NCI-H1417 treated with DMSO at 0.1 percent for 48 hours (cell line): ENCODE measurements around the gene NEK5.
A peak's percentile ranks its signal among the peaks of the same experiment; 100 is the strongest.
"Not testable (repeated sequence)": the region's sequence is repeated elsewhere in the genome, so short reads cannot be mapped to it uniquely, and the experiment has no call there.

Source experiments
- DNase-seq: peaks from one replicate; lab custom pipeline; 2025; lab: John Stamatoyannopoulos, UW

The NEK5 gene

DNA sequence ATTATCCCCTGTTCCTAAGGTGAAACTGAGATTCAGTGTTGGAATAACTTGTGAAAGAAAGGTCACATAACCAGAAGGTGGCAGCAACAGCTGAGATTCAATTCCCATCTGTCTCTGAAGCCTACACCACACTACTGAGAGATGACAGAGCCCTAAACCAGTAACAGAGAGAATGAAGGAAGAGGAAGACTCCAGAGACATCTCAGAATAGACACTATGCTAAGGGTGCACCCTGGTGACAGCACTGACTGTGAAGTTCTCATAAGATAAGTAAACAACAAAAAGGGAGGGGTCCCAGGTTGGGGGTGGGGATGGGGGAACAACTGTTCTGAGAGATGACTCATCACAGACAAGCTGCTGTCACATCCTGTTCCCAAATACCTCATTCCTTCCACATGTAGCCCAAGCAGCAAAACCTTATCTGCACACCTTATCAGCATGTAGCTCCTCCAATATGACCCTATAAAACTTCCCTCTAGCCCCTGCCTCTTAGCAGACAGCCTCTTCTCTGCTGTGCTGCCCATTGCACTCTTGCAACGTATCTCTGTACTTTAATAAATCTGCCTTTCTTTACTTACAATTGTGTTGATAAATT is 57.8 kb downstream of the NEK5 start:
- DNase-seq, result no peak

DNA sequence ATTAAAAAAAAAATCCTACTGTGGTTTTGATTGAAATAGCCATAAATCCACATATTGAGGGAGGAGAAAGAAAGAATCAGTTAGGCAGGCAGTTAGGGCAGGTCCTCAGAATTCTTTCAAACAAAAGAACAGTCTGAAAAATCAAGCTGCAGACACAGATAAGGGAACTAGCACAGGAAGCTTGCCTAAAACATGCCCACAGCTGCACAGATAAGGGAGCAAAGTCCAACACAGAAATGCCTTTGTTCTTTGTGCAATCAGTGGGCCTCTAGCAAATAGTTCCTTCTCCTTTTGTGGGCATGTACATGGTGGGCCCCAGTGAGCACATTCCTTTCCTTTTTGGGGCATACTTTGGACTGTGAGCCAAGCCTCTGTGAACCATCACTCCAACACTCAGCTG is 61.6 kb downstream of the NEK5 start:
- DNase-seq, result no peak

DNA sequence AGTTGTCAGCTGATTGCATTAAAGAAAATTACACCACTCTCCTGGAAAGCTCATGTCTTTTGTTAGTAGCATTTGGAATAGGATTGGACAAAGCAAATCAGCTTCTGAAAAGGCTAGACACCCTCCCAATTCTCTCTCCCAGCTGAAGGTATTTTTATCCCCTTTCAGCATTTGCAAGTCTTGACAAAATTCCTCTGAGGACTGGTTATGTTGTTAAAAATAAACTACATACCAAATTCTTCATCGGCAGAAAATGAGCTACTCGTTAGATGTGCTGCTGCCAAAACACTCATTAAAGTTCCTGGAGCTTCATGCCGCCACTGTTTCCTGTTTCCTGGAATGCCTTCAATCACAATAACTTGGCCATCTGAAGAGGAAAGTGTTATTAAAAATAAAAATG is 67.3 kb downstream of the NEK5 start:
- DNase-seq, result no peak

DNA sequence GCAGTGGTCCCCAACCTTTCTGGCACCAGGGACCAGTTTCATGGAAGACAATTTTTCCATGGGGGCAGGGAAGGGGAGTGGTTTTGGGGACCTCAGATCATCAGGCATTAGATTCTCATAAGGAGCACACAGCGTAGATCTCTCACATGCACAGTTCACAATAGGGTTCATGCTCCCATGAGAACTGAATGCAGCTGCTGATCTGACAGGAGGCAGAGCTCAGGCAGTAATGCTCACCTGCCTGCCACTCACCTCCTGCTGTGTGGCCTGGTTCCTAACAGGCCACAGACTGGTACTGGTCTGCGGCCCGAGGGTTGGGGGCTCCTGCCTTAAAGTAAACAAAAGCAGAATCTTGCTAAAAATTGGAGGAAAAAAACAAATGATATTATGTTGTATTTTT is 67.8 kb downstream of the NEK5 start:
- not testable (repeated sequence) for DNase-seq

DNA sequence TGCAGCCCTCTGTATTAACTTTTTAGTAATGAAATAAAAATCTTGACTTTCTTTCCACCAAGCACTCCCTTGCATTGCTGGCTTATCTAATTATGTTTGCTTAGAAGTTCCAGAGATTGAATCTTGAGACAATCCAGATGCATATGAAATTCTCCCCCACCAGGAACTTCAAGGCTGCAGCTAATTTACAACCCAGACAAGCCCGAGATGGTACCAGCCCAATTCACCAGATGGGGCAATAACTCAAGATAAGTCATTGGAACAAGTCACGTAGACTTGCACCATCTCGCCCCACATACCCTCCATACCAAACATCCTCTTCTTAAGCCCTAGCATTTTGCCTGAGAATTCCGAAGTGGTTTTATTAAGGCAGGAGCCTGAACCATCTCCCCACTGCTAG is 75.4 kb downstream of the NEK5 start:
- DNase-seq, result no peak

DNA sequence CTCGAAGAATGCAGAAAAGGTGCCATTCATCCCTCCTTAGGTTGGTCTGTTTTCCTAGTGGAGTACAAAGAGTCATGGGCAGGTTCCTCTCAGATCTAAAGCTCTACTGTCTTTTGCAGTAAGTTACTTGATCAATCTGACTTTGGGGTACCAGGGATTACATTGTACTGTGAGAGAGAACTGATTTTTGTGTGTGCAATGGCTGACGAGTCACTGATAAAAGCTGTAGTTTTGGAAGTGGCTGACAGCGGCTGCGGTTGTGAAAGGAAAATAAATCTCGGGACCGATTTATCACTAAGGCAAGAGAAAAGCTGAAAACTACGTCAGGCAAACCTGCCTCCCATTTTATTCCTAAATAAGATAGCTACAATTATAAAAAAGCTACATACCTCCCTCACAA is 77.5 kb downstream of the NEK5 start:
- DNase-seq, result no peak

DNA sequence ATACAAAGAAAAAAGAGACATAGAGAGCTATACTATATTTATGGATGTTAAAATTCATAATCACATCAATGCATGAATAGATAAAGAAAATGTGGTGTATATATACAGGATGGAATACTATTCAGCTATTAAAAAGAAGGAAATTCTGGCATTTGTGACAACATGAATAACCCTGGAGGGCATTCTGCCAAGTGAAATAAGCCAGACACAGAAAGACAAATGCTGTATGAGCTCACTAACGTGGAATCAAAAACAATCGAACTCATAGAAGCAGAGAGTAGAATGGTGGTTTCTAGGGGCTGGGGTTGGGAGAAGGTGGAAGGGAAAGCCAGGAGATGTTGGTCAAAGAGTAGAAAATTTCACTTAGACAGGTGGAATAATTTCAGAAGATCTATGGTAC is 80.4 kb downstream of the NEK5 start:
- DNase-seq, result no peak

DNA sequence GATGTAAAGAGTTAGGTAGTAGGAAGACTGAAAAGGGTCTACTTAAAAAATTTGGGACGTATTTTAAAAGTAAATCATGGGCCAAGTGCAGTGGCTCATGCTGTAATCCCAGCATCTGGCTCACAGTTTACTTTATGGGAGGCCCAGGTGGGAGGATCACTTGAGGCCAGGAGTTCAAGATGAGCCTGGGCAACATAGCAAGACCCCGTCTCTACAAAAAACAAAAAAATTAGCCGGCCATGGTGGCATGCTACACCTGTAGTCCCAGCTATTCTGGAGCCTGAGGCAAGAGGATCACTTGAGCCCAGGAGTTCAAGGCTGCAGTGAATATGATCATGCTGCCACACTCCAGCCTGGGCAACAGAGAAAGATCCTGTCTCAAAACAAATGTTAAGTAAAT is 81.4 kb downstream of the NEK5 start:
- DNase-seq, result no peak

DNA sequence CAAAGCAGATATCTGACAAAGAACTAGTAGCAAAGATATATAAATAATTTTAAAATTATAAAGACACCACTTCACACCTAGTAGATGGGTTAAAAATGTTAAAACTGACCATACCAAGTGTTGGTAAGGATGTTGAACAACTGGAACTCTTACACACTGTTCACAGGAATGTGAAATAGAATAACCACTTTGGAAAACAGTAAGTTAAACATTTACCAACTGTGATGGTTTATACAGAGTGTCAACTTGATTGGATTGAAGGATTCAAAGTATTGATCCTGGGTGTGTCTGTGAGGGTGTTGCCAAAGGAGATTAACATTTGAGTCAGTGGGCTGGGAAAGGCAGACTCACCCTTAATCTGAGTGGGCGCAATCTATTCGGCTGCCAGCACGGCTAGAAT is 85.2 kb downstream of the NEK5 start:
- DNase-seq, result no peak

DNA sequence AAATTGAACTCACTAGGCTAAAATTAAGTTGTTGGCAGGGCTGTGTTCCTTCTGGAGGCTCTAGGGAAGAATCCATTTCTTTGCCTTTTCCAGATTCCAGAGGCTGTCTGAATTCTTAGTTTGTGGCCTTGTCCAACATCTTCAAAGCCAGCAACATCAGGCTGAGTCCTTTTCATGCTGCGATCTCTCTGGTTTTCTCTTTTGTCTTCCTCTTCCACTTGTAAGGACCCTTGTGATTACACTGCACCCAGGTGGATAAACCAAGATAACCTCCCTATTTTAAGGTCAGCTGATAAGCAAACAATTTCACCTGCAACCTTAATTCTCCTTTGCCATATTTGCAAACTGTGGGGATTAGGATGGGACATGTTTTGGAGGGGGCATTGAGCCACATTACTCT is 92.8 kb downstream of the NEK5 start:
- DNase-seq, result no peak

DNA sequence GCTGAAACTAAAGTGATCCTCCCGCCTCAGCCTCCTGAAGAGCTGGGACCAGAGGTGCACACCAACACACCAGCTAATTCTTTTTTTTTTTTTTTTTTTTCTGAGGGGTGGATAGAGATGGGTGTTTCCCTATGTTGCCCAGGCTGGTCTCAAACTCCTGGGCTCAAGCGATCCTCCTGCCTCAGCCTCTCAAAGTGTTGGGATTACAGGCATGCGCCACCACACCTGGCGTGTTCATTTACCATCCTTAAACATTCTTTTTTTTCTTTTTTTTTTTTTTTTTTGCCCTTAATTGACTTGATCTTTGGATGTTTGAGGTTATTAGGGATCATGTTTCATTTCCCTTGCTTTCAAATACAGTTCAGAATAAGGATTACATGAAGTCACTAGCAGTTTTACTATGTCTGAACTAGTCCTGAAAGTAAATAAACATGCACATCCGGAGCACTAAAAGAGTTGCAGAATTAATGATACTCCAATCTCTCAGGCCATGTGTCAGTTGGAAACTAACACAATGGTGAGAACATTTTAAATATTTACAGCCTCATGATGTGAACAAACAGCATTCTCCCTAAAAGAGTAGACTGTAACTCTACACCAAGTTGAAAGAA is 94.2 kb downstream of the NEK5 start:
- no peak for DNase-seq

DNA sequence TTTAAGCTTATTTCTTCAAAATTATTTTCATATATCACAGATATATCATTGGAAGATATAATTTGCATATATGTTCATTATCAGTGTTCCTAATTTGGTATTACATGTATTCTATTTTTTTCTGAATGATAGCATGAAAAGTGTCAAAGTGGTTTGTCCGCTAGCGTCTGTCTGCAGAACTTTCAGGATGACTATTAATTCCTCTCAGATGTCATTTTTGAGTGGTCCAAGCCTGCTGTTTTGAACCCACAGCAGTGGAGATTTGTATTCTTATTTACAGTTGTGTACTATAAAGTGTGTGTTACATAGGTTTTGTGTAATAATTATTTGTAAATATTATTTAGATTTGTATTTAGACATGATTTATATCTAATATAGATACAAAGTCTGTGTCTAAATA is 95.8 kb downstream of the NEK5 start:
- DNase-seq, result no peak

DNA sequence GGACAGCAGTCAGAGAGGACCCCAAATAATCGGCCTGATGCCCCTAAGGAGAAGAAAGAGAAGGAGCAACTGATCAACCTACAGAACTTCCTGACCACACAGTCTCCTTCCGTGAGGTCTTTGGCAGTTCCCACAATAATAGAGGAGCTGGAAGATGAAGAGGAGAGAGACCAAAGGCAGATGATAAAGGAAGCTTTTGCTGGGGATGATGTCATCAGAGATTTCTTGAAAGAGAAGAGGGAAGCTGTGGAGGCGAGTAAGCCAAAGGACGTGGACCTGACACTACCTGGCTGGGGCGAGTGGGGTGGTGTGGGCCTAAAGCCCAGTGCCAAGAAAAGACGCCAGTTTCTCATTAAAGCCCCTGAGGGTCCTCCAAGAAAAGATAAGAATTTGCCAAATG is 98.5 kb downstream of the NEK5 start:
- not testable (repeated sequence) for DNase-seq

DNA sequence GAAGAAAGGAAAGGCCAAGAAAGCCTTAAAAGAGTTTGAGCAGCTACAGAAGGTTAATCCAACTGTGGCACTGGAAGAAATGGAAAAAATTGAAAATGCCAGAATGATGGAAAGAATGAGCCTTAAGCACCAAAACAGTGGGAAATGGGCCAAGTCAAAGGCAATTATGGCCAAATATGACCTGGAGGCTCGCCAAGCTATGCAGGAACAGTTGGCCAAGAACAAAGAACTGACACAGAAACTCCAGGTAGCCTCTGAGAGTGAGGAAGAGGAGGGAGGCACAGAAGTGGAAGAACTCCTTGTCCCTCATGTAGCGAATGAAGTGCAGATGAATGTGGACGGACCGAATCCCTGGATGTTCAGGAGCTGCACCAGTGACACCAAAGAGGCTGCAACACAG is 99.3 kb downstream of the NEK5 start:
- no peak for DNase-seq

DNA sequence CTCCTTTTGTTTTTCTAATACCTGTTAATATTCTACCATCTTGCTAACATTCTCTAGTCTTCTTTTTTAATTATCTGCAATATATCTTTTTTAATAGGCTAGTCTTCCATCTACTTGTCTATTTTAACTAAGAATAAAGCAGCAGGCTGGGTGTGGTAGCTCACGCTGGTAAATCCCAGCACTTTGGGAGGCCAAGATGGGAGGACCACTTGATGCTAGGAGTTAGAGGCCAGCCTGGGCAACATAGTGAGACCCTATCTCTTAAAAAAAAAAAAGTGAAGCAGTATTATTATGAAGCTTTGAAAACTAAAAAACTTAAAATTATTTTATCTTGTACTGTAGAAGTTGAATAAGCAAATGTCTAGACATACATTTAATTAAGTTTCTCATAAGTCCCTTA is 101.0 kb downstream of the NEK5 start:
- DNase-seq, result no peak

DNA sequence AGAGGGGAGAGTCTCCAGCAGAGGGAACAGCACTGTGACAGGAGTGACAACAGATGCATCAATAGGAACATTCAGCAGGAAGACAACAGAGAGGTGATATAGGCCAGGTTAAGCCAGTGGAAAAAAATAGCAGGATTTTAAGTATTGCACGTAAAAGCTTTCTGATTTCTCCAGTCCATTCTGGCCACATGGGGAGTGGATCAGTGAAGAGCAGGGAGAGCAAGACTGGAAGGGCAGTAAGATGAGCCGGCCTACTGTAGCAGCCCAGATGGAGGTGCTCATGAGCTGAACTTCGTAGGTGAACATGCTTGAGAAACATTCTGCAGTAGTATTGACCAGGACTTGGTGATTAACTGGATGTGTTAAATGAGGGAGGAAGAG is 102.6 kb downstream of the NEK5 start:
- DNase-seq, result no peak

DNA sequence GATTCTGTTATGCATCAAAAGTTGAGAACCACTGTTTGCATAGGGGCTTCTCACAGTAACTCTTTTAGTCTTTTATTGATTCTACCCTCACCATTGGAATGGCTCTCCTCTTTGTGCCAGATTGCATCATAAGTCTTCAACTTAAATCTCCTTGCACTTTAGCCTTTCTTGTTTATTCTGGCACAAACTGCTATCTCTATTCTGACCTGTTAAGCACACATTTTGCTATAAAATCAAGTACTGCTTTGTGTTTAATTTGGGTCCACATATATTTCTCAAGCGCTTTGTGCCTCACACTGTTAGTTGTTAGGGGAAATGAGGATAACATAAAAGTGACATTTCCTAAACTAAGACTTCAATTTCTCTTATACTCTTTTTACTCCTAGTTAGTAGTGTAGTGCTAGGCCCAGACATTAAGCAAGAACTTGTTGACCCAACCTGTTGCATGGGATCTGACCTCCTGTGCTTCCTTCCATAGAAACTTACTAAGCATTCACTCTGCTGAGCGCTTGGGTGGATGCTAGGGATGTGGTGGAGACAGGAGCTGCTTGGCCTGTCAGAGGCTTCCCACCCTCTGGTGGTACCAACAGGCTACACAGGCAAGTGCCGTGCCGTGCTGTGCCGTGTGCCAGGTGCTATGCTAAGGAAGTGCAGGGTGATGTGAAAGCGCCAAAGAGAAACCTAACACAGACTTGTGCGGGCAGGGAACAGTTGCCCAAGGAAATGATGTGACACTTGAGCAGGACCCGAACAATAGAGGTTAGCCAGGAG is 103.2 kb downstream of the NEK5 start:
- no peak for DNase-seq

DNA sequence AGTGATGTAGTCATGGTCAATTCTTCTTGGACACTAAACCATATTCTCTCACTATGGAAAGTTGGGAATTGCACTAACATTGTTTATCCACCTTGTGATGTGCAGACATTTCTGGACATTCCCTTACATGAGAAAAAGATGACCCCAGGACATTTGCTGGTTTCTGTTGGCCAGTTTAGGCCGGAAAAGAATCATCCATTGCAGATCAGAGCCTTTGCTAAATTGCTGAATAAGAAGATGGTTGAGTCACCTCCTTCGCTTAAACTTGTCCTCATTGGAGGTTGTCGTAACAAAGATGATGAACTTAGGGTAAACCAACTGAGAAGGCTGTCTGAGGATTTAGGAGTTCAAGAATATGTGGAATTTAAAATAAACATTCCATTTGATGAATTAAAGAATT is 104.4 kb downstream of the NEK5 start, which contains the start of gene UTP14C:
Gene UTP14C (plus strand): TSS at position 211 of the 400 bp plus-strand sequence. CDS start 4,114 bp downstream, outside the sequence.
- no peak for DNase-seq

DNA sequence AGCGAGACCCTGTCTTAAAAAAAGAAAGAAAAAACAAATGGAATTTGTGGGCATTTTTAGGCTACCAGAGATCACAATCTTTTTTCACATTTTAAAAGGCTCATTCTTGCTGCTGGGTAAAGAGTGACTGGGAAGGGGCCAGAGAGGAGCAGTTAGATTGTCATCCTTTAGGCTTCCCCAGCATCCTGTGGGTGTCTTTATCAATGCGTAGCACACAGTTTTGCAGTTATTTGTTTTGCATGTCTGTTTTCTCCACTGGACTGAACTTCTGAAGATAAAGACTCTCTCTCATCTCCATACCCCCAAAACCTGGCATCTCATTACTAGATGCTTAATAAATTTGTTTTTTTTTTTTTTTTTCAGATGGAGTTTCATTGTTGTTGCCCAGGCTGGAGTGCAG is 106.5 kb downstream of the NEK5 start:
- no peak for DNase-seq

DNA sequence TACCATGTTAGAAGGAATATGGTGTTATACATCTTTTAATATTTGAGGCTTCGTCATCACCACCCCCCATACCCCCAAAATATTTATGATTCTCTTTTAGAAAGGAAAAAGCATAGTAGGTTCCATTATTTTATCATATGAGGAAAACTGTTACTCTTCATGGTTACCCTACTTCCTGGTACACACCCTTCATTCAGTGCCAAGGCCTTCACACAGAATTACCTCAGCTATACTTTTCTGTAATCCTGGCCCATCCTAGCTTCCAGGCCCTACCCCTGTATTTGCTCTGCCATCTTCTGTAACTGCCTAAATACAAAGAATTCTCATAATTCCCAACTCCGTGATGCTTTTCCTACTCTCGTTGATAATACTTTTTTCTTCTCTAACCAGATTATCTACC is 108.7 kb downstream of the NEK5 start:
- no peak for DNase-seq

DNA sequence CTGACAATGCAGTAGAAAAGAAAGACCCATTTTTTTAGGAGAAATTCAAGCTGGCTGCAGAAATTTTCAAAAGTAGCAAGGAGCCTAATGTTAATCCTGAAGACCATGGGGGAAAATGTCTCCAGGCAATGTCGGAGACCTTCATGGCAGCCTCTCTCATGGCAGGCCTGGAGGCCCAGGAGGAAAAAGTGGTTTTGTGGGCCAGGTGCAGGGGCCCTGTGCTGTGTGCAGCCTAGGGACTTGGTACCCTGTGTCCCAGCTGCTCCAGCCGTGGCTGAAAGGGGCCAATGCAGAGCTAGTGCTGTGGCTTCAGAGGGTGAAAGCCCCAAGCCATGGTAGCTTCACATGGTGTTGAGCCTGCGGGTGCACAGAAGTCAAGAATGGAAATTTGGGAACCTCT is 112.6 kb downstream of the NEK5 start:
- no peak for DNase-seq

DNA sequence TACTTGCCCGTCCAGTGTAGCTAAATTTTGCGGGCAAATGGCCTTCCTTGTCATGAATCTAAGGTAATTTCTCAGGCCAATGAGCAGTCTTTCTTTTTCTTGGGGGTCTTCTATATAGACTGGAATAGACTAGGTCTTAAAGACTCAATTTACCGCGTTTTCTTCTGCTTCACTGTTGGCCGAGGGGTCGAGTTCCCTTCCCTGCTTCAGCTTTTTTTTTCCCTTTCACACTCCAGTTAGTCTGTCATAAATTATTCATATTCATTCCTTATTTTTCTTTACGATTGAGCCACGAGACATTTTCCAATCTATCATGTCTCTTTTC is 116.4 kb downstream of the NEK5 start:
- DNase-seq, result no peak

DNA sequence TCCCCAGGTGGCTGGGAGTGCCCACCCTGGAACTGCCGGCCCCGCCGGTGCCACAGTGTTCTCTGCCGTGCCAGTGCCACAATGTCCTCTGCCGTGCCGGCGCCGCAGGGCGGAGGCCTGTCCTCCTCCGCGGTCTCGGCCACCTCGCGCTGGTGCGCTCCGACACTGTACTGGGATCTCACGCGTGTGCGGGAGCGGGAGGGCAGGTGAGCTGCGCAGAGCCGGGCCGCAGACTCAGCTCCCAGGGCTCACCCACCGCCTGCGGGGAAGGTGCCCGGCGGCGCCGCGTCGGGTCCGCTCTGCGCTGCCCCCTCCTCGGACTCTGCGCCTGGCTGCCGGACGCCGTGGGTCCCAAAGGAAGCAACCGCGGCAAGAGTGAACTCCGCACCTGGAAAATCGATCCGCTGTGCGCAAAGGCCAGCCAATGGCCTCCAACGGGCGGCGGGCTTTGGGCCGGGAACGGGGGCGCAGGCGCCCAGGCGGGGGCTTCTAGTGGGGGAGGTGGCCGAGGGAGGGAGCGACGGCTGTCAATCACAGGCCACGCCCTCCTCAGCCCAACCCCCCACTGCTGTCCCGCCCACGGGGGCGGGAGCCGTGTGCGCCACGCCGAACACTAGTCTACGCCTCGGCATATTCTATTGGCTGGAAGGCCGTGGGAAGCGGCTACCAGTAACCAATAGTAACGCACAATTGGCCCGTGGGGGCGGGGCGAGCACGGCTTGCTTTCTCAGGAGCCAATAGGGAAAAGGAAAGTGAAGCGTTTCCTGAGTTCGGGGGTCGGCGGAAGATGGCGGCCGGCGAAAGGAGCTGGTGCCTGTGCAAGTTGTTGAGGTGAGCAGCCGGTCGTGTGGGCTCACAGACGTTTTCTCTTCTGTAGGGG is 117.0 kb downstream of the NEK5 start, which contains the start of gene ALG11:
Gene ALG11 (plus strand): TSS at position 767 of the 880 bp plus-strand sequence. CDS start 21 bp downstream, at position 788.
- DNase-seq, result peak; percentile 98
